Measurements from ENCODE around the gene RSPH3.

GRCh38 chr6:158938220-158938619 is 61.8 kb downstream of the RSPH3 start:
- TF ChIP-seq CTCF (IDR thresholded peaks at IDR 0.05 in 2 of 3, conservative IDR thresholded peaks at IDR 0.05 in 1 of 3; ENCODE audit: control insufficient read depth in 2 of 3, extremely low read depth in 1 of 3, insufficient read depth in 1 of 3, low read depth in 3 of 3, low read length in 3 of 3) (no peak), ZNF24 (IDR thresholded peaks at IDR 0.05) (no peak), ATF7 (IDR thresholded peaks at IDR 0.05; ENCODE audit: low read depth) (no peak), PRDM15 (CRISPR knock-in tag; IDR thresholded peaks at IDR 0.05) (no peak)

Data from GM12878 (cell line).